Activated CD4-positive, alpha-beta T cell treated with anti-CD3 and anti-CD28 coated beads for 36 hours (primary cell): ENCODE measurements around the gene HIC2. TPM values are rescaled to one million over a fixed set of nuclear protein-coding genes. Genes with fewer than 3 reads are reported as not detected.
"Not testable (repeated sequence)": the region's sequence is repeated elsewhere in the genome, so short reads cannot be mapped to it uniquely, and the experiment has no call there.

Experiments
- ATAC-seq: fragments of 200-7000 bp; cut with Tn5 transposase; one replicate; pipeline ENCODE4 v1.10.0; 2021; ENCODE audit warnings: mild to moderate bottlenecking, moderate library complexity
- CTCF ChIA-PET: fragments of 350-600 bp; sonication (Branson Sonifier 250); formaldehyde crosslinking; loops from one replicate; lab custom pipeline; 2021; ENCODE audit warnings: antibody characterized with exemption; lab: Charles Lee
- POLR2A ChIA-PET: fragments of 350-600 bp; sonication (Branson Sonifier 250); formaldehyde crosslinking; loops from one replicate; lab custom pipeline; 2021; ENCODE audit warnings: antibody characterized with exemption, inconsistent platforms; lab: Charles Lee
- DNase-seq: peaks from one replicate; pipeline ENCODE4 v3.0.0-alpha.2; 2020
- H3K27ac Mint-ChIP-seq: one replicate; pipeline ENCODE4 v1.8.0; 2021; ENCODE audit warnings: mixed read lengths
- H3K27me3 Mint-ChIP-seq: one replicate; pipeline ENCODE4 v1.8.0; 2021; ENCODE audit warnings: mixed read lengths
- H3K36me3 Mint-ChIP-seq: one replicate; pipeline ENCODE4 v1.8.0; 2021; ENCODE audit warnings: low read depth, mixed read lengths
- H3K4me1 Mint-ChIP-seq: one replicate; pipeline ENCODE4 v1.8.0; 2021; ENCODE audit warnings: mixed read lengths
- H3K4me3 Mint-ChIP-seq: one replicate; pipeline ENCODE4 v1.8.0; 2021; ENCODE audit warnings: mild to moderate bottlenecking, moderate library complexity, mixed read lengths
- H3K9me3 Mint-ChIP-seq: one replicate; pipeline ENCODE4 v1.8.0; 2021; ENCODE audit warnings: low read depth, mixed read lengths
- intact Hi-C, 2 experiments: fragments of 100-400 bp; cut with DNase I in 1 of 2; cut with micrococcal nuclease in 1 of 2; formaldehyde crosslinking; loops; one replicate each; pipeline versions ENCODE4 v1.14.2 to v1.15.1; 2022 to 2024; cut with DNase I, micrococcal nuclease
- total RNA-seq, 2 experiments: library from RNA; stranded (reverse); gene quantifications; one replicate each; pipeline ENCODE4 v1.2.3, GENCODE V29; 2021

The HIC2 gene
- total RNA-seq, 2 experiments from 2014 or later, result 4.1 to 4.2 TPM

GRCh38 chr22:21490556-21490955 lies 73.4 kb downstream of the HIC2 start:
- intact Hi-C loops, result not testable (repeated sequence)

GRCh38 chr22:21492271-21492670 lies 75.1 kb downstream of the HIC2 start:
- H3K4me1 Mint-ChIP-seq, DNase-seq, H3K4me3 Mint-ChIP-seq, CTCF ChIA-PET, POLR2A ChIA-PET, H3K27ac Mint-ChIP-seq, H3K27me3 Mint-ChIP-seq, intact Hi-C loops, H3K36me3 Mint-ChIP-seq, H3K9me3 Mint-ChIP-seq, ATAC-seq: not testable (repeated sequence)

More at GRCh38 chr22:21490556-21490955, 73.4 kb downstream of the HIC2 start:
- H3K27ac Mint-ChIP-seq, POLR2A ChIA-PET, H3K4me3 Mint-ChIP-seq, H3K4me1 Mint-ChIP-seq, H3K36me3 Mint-ChIP-seq, H3K27me3 Mint-ChIP-seq, ATAC-seq, DNase-seq, CTCF ChIA-PET, H3K9me3 Mint-ChIP-seq: not testable (repeated sequence)

DNA sequence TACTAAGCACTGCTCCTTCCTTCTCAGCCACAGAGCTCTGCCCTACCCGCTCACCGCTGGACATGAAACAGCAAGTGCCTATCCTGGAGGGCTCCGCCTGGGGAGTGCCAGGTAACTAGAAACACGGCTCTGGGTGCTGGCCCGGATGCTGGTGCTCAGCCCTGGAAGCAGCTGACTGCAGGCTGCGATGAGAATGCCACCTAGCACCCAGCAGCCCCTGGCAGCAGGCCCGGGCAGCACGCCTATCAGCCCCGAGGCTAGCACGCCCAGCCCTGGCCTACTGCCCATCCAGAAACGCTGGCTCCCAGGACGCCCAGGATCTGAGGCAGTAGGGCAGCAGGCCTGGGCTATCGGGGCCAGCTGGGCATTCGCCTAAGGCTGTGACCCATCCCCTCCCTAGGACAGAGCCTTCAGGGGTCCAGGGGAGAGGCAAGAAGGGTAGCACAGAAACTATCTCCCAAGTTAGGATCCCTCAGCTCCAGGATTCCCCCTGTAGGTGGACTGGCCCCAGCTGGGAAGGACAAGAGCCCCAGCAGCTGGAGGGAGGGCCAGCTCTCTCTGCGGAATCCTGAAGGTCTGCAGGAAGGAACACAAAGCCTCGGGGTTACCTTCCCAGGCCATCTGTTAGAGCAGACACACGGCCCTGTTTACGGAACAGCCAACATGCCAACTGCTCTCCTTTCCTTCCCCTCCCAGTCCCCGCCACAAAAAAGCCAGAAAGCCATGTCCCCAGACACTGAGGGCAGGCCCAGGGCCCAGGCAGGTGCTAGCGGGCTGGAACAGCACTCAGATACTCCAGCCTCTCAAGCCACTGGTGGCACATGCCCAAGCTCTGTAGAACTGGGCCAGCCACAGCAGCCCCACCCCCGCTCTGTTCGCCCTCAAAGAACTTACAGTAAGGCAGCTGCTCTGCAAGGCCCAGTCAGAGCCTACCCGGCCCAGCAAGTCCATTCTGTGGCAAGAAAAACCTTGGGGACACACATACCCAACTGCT lies 76.9 kb downstream of the HIC2 start:
- H3K36me3 Mint-ChIP-seq, H3K4me3 Mint-ChIP-seq, H3K27ac Mint-ChIP-seq, POLR2A ChIA-PET, CTCF ChIA-PET, H3K27me3 Mint-ChIP-seq, intact Hi-C loops, H3K9me3 Mint-ChIP-seq, DNase-seq, H3K4me1 Mint-ChIP-seq: not testable (repeated sequence)
- peak; percentile 33 for ATAC-seq

DNA sequence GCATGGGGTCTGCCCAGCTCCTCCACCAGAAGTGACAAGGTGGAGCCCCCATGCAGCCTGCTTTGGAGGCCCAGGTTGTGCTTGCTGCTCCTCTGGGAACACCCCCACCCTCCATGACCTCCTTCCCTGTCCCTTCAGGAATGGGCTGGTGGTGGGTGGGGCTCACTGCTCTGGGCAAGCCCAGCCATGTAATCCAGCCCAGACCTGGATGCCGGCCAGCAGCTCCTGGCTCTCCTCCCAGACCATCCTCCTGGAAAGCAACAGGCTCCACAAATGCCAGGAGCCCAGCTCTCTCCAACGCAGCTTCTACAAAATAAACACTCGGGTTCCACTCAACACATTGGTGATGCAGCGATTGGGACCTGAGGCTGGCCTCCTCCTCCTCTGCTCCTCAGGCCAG lies 80.8 kb downstream of the HIC2 start:
- POLR2A ChIA-PET, DNase-seq, ATAC-seq, H3K36me3 Mint-ChIP-seq, H3K4me3 Mint-ChIP-seq, H3K27ac Mint-ChIP-seq, H3K9me3 Mint-ChIP-seq, H3K4me1 Mint-ChIP-seq, CTCF ChIA-PET, intact Hi-C loops, H3K27me3 Mint-ChIP-seq: not testable (repeated sequence)

DNA sequence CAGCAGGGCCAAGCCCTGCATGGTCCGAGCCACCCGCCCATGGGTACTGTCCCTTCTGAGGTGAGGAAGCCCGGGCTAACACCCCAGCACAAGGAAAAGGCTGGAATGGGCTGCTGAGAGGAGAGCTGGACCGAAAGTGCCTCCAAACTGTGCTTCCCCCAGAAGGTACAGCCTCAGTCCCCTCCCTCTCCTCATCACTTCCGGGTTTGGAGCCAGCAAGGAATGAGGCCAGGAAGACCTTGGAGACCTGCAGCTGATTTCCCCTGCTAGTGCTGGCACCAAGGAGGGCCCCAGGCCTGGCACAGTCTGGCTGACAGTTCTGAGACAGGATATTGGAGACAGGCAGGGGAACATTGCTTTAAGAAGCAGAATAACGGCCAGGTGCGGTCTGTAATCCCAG lies 81.3 kb downstream of the HIC2 start:
- H3K36me3 Mint-ChIP-seq, H3K4me1 Mint-ChIP-seq, DNase-seq, H3K27me3 Mint-ChIP-seq, CTCF ChIA-PET, H3K9me3 Mint-ChIP-seq, intact Hi-C loops, H3K4me3 Mint-ChIP-seq, H3K27ac Mint-ChIP-seq, ATAC-seq, POLR2A ChIA-PET: not testable (repeated sequence)

GRCh38 chr22:21499623-21500506 lies 82.7 kb downstream of the HIC2 start:
- H3K4me1 Mint-ChIP-seq, POLR2A ChIA-PET, intact Hi-C loops, H3K27ac Mint-ChIP-seq, H3K9me3 Mint-ChIP-seq, DNase-seq, H3K27me3 Mint-ChIP-seq, H3K4me3 Mint-ChIP-seq, CTCF ChIA-PET, H3K36me3 Mint-ChIP-seq: not testable (repeated sequence)
- peak; percentile 98 for ATAC-seq

Other genes with a start within 250 kb of the HIC2 start
- gene RIMBP3B, start 33.6 kb upstream of the HIC2 start, total RNA-seq, result under 1 TPM; 0.35 to 0.41 TPM
- gene TMEM191C, start 50.0 kb downstream of the HIC2 start, total RNA-seq, result 1 to 10 TPM; 1.0 to 1.1 TPM
- under 1 TPM; 0.18 to 0.33 TPM for gene RIMBP3C, start 134.1 kb downstream of the HIC2 start, total RNA-seq
- gene UBE2L3, start 150.3 kb downstream of the HIC2 start, total RNA-seq, result 10 to 100 TPM; 57.3 to 75.5 TPM
- gene YDJC, start 212.7 kb downstream of the HIC2 start, total RNA-seq, result 10 to 100 TPM; 43.4 to 54.0 TPM
- under 1 TPM; 0.23 to 0.33 TPM for gene CCDC116, start 215.4 kb downstream of the HIC2 start, total RNA-seq
- 10 to 100 TPM; 13.7 to 32.8 TPM for gene SDF2L1, start 224.9 kb downstream of the HIC2 start, total RNA-seq
- gene PPIL2, start 248.6 kb downstream of the HIC2 start, total RNA-seq, result 10 to 100 TPM; 42.8 to 57.7 TPM